Caki2 (cell line): ENCODE data around the gene CDC42. TPM values are rescaled to one million over a fixed set of nuclear protein-coding genes. Genes with fewer than 3 reads are reported as not detected.
A peak's percentile ranks its signal among the peaks of the same experiment; 100 is the strongest.
"Not testable (repeated sequence)": the region's sequence is repeated elsewhere in the genome, so short reads cannot be mapped to it uniquely, and the experiment has no call there.

ENCODE experiments used
- DNase-seq: peaks from one replicate; pipeline ENCODE4 v3.0.0-alpha.2; 2015; ENCODE audit warnings: low read depth
- in situ Hi-C: cut with HindIII; loops from 2 replicates; pipeline ENCODE4 v1.10.0; 2016; ENCODE audit warnings: low sequenced_read_pairs, low pct_unique_long_range_greater_than_20kb, mixed read lengths
- total RNA-seq: library from RNA; depleted of rRNA; stranded (reverse); fragments of >200 nt; shearing (Covaris generic); gene quantifications from 2 replicates; pipeline ENCODE4 v1.2.3, GENCODE V29; 2014; ENCODE audit warnings: low replicate concordance; rRNA removed

The CDC42 gene
- 318 and 331 TPM in 2 replicates for total RNA-seq

DNA sequence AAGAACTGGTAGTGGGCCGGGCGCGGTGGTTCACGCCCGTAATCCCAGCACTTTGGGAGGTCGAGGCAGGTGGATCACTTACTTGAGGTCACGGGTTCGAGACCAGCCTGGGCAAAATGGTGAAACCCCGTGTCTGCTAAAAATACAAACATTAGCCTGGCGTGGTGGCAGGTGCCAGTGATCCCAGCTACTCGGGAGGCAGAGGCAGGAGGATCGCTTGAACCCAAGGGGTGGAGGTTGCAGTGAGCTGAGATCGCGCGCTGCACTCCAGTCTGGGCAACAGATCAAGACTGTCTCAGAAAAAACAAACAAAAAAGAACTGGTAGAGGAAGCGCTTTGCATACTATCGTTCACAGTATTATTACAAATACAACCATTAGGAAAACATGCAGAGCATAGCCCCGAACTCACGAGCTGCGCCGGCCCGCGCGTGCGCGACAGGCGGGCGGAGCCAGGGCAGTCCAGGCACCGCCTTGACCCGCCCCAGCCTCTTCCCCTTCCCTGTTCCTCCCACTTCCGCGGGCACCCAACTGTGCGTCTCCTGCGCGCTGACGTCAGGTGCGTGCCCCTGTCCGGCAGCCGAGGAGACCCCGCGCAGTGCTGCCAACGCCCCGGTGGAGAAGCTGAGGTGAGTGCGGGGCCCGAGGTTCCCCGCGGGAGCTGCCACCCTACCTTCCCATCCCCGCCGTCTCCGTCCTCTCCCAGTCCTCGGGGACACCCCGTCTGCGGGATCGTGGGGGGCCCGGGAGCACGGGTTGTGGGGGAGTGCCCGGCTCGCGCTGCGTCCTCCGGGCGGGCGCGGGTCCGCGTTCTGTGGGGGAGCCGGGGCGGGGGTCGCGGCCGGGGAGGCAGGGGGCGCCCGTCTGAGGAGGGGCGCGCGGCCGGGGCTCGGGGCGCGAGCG, at the start of gene CDC42:
TSS of gene CDC42 (plus strand) at position 595 of the 902 bp plus-strand sequence. CDS start 25,770 bp downstream, outside the sequence.
- in situ Hi-C loops, result loop anchor here (5.0 kb wide), 1 partner anchor 40 kb away; no protein-coding TSS in a partner anchor
- DNase-seq, result peak; percentile 94

DNA sequence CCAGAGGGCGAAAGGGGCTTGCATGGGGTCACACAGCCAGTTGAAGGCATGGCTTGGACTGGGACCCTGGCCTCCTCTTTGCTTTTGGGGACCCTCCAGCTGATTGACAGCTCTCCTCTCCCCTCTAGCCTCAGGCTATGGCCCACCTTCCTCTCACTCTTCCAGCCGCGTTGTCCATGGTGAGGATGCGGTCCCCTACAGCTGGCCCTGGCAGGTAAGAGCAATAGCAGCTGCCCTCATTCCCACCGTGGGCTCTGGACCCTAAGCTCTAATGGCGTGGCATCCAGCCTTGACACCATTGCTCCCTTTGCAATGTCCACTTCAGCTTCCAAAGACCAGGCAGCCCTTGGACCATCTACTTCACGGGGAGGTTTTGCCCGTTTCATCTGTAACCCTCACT, 49.6 kb upstream of the CDC42 start:
- DNase-seq, in situ Hi-C loops: not testable (repeated sequence)

DNA sequence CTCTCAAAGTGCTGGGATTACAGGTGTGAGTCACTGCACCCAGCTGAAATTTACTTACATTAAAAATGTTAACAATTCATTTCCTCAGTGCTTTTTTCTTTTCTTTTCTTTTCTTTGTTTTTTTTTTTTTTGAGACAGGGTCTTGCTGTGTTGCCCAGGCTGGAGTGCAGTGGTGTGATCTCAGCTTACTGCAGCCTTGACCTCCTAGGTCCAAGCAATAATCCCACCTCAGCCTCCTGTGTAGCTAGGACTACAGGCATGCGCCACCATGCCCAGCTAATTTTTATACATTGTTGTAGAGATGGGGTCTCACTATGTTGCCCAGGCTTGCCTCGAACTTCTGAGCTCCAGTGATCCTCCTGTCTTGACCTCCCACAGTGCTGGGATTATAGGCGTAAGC, 48.5 kb upstream of the CDC42 start:
- DNase-seq, in situ Hi-C loops: not testable (repeated sequence)

DNA sequence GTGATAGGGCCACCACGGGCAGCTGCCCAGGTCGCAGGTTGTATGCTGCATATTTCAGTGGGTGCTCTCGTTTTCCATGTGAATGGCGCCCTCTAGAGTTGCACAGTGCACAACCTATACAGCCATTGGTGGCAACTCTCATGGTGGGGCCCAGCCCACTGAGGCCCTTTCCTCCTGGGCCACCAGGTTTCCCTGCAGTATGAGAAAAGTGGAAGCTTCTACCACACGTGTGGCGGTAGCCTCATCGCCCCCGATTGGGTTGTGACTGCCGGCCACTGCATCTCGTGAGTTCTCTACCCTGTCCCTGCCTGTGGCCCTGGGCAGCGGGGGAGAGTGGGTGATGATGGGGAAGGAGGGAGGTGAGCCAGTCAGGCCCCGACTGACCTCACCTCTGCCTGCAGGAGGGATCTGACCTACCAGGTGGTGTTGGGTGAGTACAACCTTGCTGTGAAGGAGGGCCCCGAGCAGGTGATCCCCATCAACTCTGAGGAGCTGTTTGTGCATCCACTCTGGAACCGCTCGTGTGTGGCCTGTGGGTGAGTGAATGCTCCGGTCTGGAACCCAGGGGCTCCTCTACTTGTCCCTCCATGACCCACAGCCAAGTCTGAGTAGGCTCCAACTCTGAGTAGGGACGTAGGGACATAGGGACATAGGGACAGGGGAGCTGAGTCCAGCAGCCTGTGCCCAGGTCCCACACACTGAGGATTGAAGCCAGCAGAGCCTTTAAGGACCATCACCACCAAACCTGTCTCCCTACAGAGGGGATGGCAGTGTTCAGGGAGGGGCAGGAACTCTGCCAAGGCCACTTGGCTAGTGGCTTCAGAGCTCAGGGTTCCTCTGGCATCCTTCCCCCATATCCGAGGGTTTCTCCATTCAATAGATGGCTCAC, 47.0 kb upstream of the CDC42 start:
- peak; percentile 34 for DNase-seq
- in situ Hi-C loops, result not testable (repeated sequence)

DNA sequence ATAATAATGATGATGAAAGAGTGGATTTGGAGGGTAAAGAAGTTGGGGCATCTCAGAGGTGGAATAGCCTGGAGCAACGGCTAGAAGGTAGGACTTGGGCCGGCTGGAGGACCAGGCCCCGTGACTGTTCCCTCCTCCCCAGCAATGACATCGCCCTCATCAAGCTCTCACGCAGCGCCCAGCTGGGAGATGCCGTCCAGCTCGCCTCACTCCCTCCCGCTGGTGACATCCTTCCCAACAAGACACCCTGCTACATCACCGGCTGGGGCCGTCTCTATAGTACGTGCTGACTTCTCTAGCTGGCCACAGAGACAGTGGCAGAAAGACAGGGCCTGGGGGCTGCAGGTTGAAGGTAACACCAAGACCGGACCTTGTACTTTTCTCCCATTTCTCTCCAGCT, 45.8 kb upstream of the CDC42 start:
- peak; percentile 85 for DNase-seq
- in situ Hi-C loops, result not testable (repeated sequence)

DNA sequence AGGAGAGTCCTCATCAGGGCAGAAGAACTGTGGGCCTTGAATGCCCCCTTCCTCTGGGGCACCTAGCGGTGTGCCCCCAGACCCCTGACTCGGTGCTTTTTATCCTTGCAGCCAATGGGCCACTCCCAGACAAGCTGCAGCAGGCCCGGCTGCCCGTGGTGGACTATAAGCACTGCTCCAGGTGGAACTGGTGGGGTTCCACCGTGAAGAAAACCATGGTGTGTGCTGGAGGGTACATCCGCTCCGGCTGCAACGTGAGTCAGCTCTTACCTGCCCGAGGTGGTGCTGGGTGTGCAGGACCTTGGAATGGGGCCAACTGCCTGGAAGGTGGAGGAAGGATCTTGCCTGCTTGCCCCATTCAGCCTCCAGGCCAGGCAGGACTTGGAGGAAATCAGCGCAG, 45.2 kb upstream of the CDC42 start:
- DNase-seq, in situ Hi-C loops: not testable (repeated sequence)

DNA sequence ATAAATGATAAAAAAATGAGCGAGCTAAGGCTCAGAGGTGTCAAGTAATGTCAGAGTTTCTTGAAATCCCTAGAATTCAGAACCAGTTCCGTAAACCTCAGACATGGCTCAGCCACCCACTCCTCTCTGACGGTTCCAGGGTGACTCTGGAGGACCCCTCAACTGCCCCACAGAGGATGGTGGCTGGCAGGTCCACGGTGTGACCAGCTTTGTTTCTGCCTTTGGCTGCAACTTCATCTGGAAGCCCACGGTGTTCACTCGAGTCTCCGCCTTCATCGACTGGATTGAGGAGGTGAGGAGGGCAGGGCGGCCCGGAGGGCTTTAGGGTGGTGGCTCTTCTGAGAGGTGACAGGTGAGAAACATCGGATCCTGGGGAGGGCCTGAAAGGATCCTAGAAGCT, 42.9 kb upstream of the CDC42 start:
- DNase-seq, in situ Hi-C loops: not testable (repeated sequence)

DNA sequence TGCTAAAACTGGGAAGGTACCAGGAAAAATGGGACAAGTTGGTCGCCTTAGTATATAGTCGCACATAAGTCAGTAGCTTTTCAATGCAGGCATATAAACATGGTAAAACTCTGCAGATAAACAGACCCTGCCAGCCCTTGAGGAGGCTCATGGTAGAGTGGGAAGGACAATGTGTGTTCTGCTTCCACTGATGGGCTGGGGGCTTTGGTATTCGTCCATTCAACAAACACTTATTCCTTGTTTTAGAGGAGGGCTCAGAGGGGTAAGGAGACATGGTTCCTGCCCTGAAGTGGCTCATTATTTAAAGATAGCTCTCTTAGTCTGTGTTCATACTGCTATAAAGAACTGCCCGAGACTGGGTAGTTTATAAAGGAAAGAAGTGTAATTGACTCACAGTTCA, 39.8 kb upstream of the CDC42 start:
- in situ Hi-C loops, DNase-seq: not testable (repeated sequence)

DNA sequence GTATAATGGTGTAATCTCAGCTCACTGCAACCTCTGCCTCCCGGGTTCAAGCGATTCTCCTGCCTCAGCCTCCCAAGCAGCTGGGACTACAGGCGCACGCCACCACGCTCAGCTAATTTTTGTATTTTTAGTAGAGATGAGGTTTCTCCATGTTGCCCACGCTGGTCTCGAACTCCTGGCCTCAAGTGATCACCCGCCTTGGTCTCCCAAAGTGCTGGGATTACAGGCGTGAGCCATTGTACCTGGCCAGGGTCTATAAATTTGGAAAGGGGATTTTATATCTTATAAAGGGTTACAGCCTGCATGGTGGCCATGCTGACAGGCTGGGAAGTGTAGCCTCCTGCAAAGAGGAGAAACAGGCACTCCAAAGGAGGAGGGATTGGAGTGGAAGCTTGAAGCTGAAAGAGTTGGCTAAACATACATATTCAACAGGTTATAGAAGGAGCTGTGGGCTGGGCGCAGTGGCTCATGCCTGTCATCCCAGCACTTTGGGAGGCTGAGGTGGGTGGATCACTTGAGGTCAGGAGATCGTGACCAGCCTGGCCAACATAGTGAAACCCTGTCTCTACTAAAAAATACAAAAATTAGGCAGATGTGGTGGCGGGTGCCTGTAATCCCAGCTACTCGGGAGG, 37.8 kb upstream of the CDC42 start:
- in situ Hi-C loops, DNase-seq: not testable (repeated sequence)

DNA sequence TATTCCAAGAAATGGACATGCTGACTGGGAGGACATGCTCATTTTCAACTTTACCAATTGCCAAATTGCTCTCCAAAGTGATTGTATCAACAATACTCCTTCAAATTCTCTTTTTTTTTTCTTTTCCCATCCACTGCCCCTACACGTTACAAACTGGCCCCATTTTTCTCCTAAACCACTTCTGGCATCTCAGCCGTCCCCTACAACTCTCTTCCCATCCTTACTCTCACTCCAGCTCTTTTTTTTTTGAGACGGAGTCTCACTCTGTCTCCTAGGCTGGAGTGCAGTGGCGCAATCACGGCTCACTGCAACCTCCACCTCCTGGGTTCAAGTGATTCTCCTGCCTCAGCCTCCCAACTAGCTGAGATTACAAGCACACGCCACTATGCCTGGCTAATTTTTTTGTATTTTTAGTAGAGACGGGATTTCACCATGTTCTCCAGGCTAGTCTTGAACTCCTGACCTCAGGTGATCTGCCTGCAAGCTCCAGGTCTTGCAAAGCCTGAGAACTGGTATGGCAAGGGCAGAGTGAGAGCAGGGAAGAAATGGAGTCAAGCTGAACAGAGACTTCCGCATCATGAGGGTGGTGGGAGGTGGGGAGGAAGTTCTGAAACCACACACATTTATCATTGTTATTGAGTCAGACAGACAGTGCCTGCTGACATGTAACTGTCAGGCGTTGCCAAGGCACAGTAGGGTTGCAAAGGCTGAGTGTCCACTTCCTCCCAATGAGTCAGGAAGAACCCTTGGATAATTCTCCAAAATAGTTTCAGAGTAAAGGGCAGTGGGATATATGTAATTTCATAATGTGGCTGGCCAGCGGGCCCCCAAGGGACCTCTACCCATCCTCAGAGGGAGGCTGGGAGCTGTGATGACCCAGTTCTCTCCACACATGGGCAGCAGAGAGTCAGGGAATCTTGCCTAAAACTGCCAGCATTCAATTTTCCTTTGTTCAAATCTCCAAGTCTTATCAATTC, 33.6 kb upstream of the CDC42 start:
- in situ Hi-C loops, result no loop called here
- peak; percentile 84 for DNase-seq

DNA sequence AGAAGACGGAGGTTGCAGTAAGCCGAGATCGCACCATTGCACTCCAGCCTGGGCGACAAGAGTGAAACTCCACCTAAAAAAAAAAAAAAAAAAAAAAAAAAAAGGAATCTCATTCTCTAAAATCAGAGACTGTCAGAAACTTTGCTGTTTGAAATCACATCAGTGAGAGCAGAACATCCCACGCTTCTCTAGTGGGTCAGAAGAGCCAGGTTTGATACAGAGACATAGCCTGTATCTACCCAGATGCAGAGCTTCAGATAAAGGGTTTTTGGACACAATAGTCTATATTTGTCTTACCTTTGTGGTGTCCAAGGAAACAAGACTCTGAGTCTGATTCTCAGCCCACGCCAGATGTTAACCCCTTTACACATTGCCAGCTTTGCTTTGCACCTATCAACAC, 31.4 kb upstream of the CDC42 start:
- no peak for DNase-seq
- in situ Hi-C loops, result no loop called here

DNA sequence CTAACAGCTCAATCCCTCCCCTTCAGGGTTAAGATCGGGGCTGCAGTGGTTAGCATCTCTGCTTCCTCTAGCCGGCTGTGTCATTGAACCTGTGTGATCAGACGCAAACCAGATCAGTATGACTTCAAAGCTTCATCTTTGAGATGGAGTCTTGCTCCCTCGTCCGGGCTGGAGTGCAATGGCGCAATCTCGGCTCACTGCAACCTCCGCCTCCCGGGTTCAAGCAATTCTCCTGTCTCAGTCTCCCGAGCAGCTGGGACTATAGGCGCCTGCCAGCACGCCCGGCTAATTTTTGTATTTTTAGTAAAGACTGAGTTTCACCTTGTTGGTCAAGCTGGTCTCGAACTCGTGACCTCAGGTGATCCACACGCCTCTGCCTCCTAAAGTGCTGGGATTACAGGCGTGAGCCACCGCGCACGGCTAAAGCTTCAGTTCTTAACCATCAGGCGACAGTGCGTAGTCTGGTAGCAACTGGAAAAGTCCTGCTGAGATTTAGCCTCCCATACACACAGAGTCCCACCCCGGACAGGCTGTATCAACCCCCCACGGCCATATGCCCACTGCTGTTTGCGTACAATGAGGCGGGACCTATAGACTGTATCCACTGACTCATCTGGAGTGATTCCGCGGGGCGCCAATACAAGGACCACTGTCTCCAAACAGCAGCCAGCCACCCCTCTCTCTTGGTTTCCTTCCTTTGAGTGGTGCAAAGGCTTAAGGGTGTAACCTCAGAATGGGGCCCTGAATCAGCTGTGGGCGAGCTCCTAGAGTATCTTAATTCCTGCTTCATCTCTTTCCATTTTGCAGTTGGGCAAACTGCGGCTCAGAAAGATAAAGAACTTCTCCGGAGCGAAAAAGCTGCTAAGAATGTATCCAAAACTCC, 27.8 kb upstream of the CDC42 start:
- in situ Hi-C loops, result no loop called here
- DNase-seq, result no peak

DNA sequence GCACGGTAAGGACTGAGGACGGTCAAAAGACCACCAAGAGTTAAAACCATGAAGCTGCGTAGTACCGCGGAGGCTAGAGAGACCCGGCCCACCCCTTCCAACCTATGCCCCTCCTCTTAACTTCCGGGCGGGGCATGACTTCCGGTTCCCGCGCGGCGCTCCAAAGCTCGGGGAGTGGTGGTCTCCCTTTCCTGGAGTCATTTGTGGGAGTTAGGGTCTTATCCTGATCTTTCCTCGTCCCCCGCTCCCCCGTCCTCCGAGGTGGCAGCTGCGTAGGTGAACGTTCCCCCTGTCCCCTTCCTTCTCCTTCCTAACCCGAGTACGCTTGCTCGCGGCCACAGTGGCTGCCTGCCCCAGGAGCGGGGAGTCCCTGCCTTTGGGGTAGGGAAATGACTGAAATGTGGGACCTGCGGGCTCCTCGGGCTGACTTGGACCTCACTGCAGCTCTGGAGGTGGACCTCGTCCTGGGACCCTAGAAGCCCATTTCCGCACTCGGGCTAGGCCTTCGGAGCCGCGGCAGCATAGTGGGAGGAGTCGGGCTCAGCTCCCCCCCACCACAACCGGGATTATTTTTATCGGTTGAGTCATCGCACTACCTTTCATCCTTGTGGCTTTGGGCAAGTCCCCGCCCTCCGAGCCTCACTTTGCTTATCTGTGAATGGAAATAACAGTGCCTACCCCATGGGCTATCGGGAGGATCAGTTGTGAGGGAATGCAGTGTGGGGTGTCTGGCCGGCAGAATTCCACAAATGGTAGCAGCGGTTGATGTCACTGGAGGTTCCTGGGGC, 26.9 kb upstream of the CDC42 start:
- peak; percentile 94 for DNase-seq
- in situ Hi-C loops, result no loop called here

DNA sequence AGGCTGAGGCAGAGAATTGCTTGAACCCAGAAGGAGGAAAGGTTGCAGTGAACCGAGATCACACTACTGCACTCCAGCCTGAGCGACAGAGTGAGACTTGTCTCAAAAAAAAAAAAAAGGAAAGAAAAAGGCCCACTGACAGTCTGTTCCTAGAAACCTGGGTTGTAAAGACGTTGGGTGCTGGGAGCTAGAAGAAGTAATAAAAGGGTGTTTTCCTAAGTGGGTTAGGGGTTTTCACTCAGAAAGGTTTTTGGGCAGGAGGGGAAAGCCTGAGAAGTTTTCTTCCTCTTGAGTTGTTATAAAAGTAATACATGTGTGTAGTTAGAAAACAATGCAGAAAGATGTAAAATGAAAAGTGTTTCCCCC, 25.6 kb upstream of the CDC42 start:
- no peak for DNase-seq

DNA sequence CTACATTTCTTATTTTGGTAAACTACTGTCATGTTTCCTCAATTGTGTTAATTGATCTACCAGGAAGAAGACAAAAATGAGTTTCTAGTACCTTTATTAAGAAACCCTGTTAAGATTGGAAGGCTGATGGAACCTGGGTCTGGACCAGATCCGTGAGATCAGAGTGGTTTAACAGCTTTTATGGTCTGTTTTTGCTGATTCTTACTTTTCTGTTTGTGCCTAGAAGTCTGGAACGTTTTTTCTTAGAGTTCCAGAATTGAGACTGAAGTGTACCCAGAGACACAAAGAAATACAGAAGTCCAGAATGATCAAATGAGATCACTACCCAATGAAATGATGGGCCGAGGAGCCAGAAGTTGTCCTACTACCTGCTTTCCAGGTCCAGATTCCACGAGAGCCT, 22.5 kb upstream of the CDC42 start:
- in situ Hi-C loops, result no loop called here
- no peak for DNase-seq

More for the DNA sequence above, 25.6 kb upstream of the CDC42 start:
- in situ Hi-C loops, result no loop called here

DNA sequence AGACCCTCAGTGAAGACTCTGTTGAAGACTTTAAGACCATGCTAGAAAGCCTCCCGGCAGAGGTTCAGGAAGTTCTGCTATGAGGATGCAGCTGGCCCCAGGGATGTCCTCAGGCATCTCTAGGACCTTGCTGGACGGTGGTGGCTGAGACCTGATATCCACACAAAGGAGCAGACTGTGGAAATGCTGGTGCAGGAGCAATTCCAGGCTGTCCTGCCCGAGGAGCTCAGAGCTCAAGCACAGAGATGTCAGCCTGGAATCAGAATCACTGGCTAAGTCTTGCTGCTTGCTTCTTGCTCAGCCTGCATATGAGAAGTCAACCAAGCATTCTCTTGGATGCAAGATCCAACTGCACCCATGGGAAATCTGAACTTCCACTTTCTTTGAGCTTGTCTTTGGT, 22.0 kb upstream of the CDC42 start:
- in situ Hi-C loops, result no loop called here

More for the DNA sequence above, 22.0 kb upstream of the CDC42 start:
- no peak for DNase-seq
